T-helper 1 cell treated with Interleukin-12 subunit alpha and Interleukin-12 subunit beta and Interleukin-4 antibody, amounts not matched to agents 30 ng/mL and 1 ng/mL, for 36 hours (primary cell): ENCODE data around the gene SCO1. TPM values are rescaled to one million over a fixed set of nuclear protein-coding genes. Genes with fewer than 3 reads are reported as not detected.
"Not testable (repeated sequence)": the region's sequence is repeated elsewhere in the genome, so short reads cannot be mapped to it uniquely, and the experiment has no call there.

Experiments used
- intact Hi-C: fragments of 100-400 bp; cut with micrococcal nuclease; formaldehyde crosslinking; loops from one replicate; pipeline ENCODE4 v1.15.1; 2024
- total RNA-seq: library from RNA; stranded (reverse); gene quantifications from 2 replicates; pipeline ENCODE4 v1.2.3, GENCODE V29; 2022

Gene SCO1
- 26.3 and 28.1 TPM in 2 replicates for total RNA-seq

DNA sequence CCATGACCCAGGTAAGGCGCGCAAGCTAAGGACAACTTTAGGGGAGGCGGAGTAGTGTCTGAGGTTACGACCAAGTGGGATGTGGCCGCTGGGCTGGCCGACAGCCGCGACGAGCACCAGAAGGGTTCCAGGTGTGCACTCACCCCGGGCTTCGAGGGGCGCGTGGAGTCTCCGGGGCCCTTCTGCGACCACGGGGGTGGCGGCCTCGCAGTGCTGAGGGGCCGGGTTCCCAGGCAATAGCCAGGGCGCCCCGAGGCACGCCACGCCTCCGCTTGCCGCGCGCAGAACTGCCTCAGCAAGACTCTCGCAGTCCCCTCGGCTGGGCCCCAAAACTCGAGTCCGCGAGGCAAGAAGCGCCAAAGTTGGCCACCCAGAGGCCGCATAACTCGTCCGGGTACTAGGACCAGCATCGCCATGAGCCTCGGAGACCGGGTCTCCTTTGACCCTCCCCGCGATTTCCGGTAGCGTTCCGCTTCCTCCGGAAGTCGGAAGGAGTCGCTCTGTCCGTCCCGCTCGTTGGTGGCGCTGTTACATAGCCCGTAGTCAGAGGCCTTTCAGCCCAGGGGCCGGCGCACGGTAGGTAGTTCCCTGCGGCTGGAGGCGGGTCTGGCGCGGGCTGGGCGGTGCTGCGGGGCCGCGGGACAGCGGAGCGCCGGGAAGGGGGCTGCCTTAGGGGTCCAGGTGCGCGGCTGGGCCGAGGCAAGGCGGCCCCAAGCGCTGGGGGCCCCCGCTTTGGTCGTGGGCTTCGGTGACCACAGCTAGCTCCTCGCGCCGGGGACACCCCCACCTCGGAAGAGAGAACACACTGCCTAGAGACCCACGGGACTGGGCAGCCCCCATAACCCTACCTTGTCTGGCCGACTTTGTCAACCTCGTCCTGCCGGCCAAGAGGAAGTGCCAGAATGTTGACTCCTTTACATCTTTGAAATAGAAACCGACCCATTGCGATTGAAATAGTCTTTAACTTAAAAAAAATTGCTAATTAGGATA, at the start of gene SCO1, which contains the start of gene ADPRM:
Gene SCO1 (minus strand): TSS at position 442 of the 990 bp plus-strand sequence. CDS start 26 bp downstream, at position 416.
Gene ADPRM (plus strand): TSS at position 503 of the 990 bp plus-strand sequence. CDS start 7,333 bp downstream, outside the sequence.
- intact Hi-C loops = loop anchor here (1.0 to 5.0 kb wide), 5 partner anchors 33 to 1299 kb away; partner anchors contain the start of genes CFAP52, STX8, TMEM220 and ZNF18

DNA sequence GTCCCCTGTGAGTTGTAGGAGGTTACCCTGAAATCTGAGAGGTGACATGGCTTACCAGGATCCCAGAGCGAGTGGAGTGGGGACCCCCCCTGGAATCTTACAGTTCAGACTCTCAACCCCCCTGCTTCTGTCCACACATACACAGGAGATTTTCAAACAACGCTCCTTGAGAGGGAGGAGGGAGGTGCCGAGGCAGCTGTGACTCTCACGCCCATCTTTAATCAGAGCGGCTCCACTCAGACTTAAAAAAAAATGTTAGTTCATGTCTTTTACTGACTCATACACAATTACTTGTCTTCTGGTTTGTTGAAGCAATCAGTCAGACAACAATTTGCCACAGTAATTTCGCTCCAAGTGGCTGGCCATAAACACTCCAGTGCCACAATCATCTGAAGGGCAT, 47.9 kb upstream of the SCO1 start:
- intact Hi-C loops = no loop called here

DNA sequence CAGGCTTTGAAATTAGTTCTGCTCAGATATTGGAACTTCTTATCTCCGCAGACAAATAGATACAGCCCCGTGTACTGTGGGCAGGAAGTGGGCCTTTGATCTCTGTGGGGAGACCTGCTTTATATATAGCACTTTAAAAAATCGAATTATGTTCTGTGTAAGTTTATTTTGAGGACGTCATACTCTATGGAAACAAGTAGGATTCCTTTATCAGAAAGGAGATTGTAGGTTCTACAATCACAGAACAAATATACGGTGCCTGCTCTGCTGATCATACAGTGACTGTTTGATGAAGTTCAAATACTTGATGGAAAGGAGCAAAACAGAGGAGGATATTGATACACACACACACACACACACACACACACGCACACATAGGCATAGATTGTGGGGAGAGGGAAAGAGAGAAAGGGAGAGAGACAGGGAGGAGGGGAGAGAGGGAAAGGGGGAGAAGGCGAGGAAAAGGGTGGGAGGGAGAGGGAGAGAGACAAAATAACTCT, 47.2 kb upstream of the SCO1 start:
- intact Hi-C loops = no loop called here

DNA sequence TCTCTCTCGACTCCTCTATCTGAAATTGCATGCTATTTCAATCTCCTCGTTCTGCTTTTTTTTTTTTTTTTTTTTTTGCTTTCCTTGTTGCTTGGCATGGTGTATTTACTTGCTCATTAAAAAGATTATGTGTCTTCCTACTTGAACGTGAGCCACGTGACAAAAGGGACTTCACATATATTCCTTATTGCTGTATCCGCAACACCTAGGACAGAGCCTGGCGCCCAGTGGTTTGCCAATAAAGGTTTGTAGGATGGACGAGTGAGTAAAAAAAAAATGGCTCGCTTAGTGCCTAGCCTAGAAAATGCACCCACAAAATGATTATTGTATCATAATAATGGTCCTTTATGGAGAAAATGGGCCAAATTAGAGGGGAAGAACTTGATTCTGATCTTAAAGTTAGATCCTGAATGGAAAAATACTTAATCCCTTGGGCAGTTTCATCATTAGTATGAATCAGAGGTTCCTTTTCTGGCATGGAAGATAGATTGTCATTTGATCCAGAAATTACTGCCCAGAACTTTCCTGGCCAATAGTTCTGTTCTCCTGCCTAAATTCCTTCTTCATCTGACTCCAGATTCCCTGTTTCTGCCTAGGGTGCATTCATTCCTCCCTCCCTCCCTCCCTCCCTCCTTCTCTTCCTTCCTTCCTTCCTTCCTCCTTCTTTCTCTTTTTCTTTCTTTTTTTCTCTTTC, 46.1 kb upstream of the SCO1 start:
- intact Hi-C loops = no loop called here

DNA sequence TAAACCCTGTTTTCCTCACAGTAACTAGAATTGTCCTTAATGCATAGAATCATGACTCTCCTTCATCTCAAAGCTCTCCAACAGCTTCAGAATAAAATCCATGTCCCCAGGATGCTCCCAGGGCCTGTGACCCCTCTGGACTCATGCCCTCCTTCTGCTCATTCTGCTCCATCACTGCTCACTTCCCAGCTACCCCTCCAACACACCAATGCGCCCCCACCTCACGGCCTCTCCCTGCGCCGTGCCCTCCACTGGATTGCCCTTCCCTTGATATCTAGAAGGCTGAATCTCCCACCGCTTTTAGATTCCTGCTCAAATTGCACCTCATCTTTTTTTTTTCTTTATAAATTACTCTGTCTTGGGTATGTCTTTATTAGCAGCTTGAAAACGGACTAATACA, 45.1 kb upstream of the SCO1 start:
- intact Hi-C loops = no loop called here

DNA sequence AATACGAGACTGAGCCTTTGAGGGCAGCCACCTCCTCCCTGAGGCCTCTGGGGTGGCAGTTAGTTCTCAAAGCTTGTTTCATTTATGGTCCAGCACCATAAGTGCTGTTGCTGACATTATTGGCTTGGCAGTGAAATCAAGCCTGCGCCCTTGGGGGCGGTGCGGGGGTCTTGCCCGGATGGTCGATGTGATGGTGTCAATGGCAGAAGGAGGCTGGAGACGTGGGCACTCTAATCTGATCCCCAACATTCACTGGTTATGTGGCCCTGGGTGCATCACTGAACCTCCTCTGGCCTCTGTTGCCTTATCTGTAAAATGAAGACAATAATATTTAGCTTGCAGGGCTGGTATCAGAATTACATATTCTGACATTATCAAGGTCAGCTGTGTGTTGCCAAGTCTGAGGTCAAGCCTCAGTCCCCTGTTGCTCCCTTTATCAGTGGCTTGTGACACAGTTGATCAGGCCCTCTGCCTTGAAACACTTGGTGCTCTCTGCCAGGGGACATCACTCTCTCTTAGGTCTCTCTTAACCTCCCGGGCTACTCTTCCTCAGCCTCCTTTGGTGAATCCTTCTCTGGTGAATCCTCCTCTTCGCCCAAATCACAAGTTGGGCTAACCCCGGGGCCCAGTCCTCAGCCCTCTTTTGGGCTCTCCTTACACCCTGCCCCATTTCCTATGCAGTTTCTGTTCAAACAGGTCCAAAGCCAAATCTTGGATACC, 44.2 kb upstream of the SCO1 start:
- intact Hi-C loops = no loop called here

DNA sequence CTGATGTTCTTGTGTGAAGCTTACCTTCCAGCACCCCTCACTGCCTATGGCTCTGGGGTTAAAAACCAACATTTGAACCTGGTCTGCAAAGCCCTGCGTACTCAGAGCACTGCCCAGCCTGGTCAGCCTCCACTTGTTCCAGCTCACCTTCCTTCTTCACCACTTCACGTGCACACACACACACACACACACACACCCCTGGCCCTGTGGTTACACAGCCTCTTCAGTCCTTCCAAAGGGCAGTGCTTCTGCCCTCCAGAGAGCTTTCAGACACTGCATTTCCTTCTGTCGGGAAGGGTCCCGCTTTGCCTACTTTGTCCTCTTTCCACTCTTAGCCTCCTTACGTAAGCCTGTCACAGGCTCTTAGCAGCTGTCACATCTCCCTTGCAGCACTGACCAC, 42.1 kb upstream of the SCO1 start:
- intact Hi-C loops = no loop called here

DNA sequence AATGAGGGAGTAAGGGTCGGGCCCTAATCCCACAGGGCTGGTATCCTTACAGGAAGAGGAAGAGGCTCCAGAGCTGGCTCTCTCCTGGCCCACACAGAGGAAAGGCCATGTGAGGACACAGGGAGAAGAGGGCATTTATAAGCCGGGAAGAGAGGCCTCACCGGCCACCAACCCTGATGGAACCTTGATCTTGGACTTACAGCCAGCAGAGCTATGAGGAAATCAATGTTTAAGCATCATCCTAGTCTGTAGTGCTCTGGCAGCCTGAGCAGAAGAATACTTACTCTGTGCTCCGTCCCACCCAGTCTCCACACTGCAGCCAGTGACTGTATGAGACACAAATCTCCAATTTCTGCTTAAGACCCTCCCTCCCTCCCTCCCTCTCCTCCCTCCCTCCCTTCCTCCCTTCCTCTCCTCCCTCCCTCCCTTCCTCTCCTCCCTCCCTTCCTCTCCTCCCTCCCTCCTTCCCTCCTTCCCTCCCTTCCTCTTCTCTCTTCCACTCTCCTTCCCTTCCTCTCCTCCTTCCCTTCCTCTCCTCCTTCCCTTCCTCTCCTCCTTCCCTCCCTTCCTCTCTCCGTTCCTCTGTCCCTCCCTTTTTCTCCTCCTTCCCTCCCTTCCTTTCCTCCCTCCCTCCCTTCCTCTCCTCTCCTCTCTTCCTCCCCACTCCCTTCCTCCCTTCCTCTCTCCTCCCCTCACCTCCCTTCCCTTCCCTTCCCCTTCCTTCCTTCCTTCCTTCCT, 41.4 kb upstream of the SCO1 start:
- intact Hi-C loops = no loop called here

DNA sequence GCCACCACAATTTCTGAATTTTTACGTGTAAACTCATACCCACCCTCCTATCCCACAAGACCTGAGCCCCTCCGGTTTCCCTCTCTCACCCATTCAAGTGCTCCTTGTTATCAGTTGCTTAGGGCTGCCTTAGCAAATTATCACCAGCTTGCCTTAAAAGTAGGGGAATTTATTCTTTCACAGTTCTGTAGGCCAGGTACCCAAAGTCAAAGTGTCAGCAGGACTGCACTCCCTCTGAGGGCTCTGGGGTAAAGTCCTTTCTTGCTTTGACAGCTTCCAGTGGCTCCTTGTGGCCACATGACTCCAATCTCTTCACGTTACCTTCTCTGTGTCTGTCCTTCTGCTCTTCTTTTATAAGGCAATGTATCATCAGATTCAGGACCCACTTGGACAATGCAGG, 40.4 kb upstream of the SCO1 start:
- intact Hi-C loops = loop anchor here (1.0 to 2.0 kb wide), 2 partner anchors 91 to 108 kb away; no protein-coding TSS in a partner anchor

DNA sequence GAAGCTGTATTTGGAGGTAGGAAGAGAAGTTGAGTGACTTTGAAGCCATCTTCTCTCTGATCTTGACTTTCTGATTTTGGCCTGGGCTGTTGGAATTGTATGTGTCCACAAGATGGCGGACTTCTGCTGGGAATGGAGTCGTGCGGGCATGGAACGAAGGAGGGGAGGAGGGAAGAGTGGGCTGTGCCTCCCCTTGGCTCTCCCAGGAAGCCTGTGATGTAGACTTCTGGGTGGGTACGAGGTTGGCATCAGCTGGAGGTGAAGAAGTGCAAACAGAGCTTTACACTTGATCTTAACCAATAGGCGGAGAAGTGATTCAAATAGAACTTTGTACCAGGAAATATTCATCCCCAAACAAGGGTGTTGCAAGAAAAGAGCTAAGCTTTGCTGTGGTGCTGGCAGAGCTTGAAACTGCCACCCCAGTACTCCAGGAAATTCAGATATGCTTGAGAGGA, 39.9 kb upstream of the SCO1 start:
- intact Hi-C loops = loop anchor here (1.0 to 2.0 kb wide), 2 partner anchors 90 to 108 kb away; no protein-coding TSS in a partner anchor

DNA sequence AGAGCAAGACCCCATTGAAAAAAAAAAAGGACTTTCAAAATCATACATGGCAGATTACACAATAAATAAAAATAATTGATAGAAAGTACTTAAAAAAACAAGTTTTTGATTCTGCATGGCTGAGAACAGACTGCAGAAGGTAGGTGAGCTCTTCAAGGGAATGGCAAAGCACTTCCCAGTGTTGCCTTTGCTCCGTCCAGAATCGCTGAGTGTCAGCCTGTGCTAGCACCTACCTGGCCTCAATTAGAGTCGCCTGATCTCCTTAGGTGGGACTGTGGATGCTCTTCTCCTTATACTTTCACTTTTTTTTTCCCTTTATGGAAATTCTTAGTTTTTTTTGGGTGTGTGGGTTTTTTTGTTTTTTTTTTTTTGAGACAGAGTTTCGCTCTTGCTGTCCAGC, 38.5 kb upstream of the SCO1 start:
- intact Hi-C loops = loop anchor here (2.0 kb wide), 1 partner anchor 89 kb away; no protein-coding TSS in a partner anchor

DNA sequence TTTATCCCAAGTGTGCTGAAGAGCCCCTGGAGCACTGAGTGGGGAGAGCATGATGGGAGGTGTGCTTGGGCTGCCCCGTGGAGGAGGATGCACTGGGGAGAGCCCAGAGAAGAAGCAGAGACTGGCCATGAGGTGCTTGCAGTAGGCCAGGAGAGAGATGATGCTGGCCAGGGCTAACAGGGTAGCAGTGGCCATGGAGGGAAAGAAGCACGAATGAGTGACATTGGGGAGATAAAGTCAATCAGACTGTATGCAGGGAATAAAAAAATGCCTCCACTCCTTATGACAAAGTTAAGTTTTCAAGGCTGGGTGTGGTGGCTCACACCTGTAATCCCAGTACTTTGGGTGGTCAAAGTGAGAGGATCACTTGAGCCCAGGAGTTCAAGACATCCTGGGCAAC, 37.9 kb upstream of the SCO1 start:
- intact Hi-C loops = no loop called here

DNA sequence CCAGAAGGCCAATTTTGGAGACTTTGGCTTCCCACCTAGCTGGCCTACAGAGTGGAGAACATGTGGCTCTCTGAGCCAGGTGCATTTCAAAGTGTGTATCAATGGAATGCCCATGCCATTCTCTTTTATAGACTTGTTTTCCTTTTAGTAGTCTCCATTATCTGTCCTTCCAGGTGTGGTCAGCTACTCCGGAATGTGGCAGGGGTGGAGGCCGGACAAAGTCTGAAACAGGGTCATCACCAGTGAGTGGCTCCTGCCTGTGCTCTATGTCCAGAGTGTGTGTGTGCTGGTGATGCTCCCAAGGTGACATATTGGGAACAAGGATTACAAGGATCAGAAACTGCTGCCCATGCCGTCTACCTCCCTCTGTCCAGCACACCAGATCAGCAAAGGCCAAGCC, 36.3 kb upstream of the SCO1 start:
- intact Hi-C loops = no loop called here

DNA sequence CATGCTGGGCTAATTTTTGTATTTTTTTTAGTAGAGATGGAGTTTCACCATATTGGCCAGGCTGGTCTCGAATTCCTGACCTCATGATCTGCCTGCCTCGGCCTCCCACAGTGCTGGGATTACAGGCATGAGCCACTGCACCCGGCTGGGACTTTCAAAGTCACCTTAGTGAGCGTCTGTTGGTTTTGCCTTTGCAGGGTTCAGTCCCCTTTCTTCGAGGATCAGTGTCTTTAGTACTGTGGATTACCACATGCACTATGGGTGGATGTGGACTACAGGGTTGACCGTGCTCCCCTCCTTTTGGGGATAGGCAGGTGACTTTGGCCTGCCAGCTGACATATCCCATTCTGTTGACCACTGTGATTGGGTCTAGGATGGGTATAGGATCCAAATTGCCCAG, 34.8 kb upstream of the SCO1 start:
- intact Hi-C loops = not testable (repeated sequence)

DNA sequence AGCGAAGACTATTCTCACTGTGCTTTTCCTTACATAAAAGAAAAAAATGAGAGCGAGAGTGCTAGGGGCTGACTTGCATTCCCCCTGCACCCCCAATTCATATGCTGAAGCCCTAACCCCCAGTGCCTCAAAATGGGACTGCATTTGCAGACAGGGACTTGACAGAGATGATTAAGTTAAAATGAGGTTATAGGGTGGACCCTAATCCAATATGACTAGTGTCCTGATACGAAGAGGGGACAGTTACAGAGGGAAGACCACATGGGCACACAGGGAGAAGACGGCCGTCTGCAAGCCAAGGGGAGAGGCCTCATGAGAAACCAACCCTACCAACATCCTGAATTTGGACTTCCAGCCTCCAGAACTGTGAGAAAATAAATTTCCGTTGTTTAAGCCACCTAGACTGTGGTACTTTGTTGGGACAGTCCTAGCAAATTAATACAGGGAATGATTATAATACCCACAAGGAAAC, 34.1 kb upstream of the SCO1 start:
- intact Hi-C loops = no loop called here

DNA sequence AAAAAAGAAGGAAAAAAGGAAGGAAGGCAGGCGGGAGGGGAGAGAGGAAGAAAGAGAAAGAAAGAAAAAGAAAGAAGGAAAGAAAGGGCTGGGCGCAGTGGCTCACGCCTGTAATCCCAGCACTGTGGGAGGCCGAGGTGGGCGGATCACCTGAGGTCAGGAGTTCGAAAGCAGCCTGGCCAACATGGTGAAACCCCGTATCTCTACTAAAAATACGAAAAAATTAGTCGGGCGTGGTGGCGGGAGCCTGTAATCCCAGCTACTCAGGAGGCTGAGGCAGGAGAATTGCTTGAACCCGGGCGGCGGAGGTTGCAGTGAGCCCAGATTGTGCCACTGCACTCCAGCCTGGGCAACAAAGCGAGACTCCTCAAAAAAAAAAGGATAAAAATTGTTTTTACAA, 32.9 kb upstream of the SCO1 start:
- intact Hi-C loops = loop anchor here (1.0 kb wide), 1 partner anchor 33 kb away; the partner anchor contains the start of genes ADPRM and SCO1

DNA sequence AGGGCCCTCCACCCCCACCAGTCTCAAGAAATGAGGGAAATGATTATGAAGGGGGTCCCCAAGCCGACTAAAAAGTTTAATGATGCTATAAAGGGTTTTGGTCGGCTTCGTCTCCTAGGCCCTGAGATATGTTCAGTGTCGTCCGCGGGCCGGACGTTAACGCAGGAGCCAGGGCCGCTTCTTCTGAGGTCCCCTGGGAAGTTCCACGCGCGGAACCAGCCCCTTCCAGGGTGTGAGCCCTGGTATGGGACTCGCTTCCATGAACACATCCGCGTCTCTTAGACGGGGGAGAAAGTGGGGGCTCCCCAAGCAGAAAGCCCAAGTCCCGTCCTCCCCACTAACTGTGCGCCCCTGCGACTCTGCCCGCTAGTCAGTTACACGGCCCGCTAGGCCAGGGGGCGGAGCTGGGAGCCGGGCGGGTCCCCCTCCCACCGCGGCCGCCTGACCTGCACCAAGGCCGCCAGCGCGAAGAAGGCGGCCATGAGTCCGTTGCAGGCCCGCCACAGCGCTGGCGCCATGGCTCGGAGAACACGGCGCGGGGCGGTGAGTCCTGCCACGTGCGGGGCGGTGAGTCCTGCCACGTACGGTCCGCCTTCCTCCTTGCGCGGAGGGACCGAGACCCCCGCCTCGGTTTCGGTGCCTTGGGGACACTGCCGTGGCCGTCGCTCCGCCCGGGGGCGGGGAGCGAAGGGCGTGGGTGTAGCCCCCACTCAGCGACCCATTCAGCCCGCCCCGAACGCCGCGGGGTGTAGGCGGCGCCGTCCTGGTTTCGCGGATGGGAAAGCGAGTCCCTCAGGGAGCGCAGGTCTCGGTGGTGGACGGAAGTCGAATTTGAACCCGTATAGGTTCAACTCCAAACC, 32.2 kb upstream of the SCO1 start, which contains the start of gene TMEM220:
Gene TMEM220 (minus strand): TSS at position 690 of the 860 bp plus-strand sequence. CDS start 172 bp downstream, at position 518.
- intact Hi-C loops = loop anchor here (1.0 kb wide), 1 partner anchor 32 kb away; the partner anchor contains the start of genes ADPRM and SCO1

DNA sequence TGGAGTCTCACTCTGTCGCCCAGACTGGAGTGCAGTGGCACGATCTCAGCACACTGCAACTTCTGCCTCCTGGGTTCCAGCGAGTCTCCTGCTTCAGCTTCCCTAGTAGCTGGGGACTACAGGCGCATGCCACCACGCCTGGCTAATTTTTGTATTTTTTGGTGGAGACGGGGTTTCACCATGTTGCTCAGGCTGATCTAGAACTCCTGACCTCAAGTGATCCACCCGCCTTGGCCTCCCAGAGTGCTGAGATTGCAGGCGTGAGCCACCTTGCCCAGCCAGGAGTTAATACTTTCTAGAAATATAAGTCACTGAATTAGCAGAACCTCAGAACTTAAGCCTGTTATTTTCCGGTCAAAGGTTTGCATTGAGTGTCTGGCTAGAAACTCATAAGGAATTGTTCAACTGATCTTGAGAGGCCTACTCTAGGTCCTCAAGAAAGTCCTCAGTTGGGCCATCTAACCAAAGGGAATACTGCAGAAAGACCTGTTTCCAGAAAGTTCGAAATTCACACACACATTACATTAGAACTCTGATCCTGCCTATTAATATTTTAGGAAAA, 31.1 kb upstream of the SCO1 start:
- intact Hi-C loops = no loop called here
